IMR-90 (cell line): ENCODE measurements around the gene RAB40A. TPM values are rescaled to one million over a fixed set of nuclear protein-coding genes. Genes with fewer than 3 reads are reported as not detected.

Experiments used
- ATAC-seq: fragments of 200-7000 bp; cut with Tn5 transposase; 2 replicates; pipeline ENCODE4 v1.9.1; 2020; ENCODE audit warnings: low read depth, mild to moderate bottlenecking, moderate library complexity
- BruUV-seq: library from RNA; stranded (reverse); fragments of 400-500 nt; replicated peaks from 2 replicates; lab custom pipeline; 2021; lab: Mats Ljungman, UMichigan
- CTCF ChIA-PET: fragments of 300-600 bp; formaldehyde crosslinking; extraction: SDS; loops from one replicate; lab custom pipeline; 2021; ENCODE audit warnings: antibody characterized with exemption; lab: Yijun Ruan, JAX
- POLR2A ChIA-PET: fragments of 300-600 bp; sonication (Branson Sonifier 250); formaldehyde crosslinking; loops from one replicate; lab custom pipeline; 2022; ENCODE audit warnings: antibody characterized with exemption; ENCODE audit not compliant: unreplicated experiment; lab: Charles Lee
- DNase-seq: peaks from one replicate; pipeline ENCODE4 v3.0.0; 2013
- H2AFZ ChIP-seq: replicated peaks from 2 replicates; pipeline ENCODE3; 2013; ENCODE audit warnings: low read length, mild to moderate bottlenecking; ENCODE audit not compliant: poor library complexity
- H2AK5ac ChIP-seq: 2 replicates; pipeline ENCODE4 v1.6.1; 2013; ENCODE audit warnings: low read depth, low read length, inconsistent platforms
- H2AK9ac ChIP-seq: replicated peaks from 2 replicates; pipeline ENCODE3; 2013; ENCODE audit warnings: mild to moderate bottlenecking, low read depth, low read length, moderate library complexity; ENCODE audit not compliant: poor library complexity
- H2BK120ac ChIP-seq: 2 replicates; pipeline ENCODE4 v1.6.1; 2013; ENCODE audit warnings: low read depth, low read length, inconsistent platforms
- H2BK15ac ChIP-seq: 3 replicates; pipeline ENCODE4 v1.6.1; 2013; ENCODE audit warnings: low read depth, low read length, inconsistent platforms
- H2BK20ac ChIP-seq: 2 replicates; pipeline ENCODE4 v1.6.1; 2013; ENCODE audit warnings: low read depth, mild to moderate bottlenecking, inconsistent platforms, low read length, moderate library complexity
- H2BK5ac ChIP-seq: 2 replicates; pipeline ENCODE4 v1.6.1; 2013; ENCODE audit warnings: mild to moderate bottlenecking, low read depth, low read length, inconsistent platforms; ENCODE audit not compliant: poor library complexity, severe bottlenecking
- H3K14ac ChIP-seq: replicated peaks from 2 replicates; pipeline ENCODE4 v1.6.1; 2013; ENCODE audit warnings: low read depth, low read length, inconsistent platforms
- H3K18ac ChIP-seq: 2 replicates; pipeline ENCODE4 v1.6.1; 2013; ENCODE audit warnings: low read depth, low read length, control low read depth
- H3K23ac ChIP-seq: 2 replicates; pipeline ENCODE4 v1.6.1; 2013; ENCODE audit warnings: low read depth, low read length, inconsistent platforms
- H3K27ac ChIP-seq: 2 replicates; pipeline ENCODE4 v1.5.1; 2013; ENCODE audit warnings: mild to moderate bottlenecking, control low read depth, low read length; ENCODE audit not compliant: insufficient read depth
- H3K27me3 ChIP-seq: 2 replicates; pipeline ENCODE4 v1.6.1; 2013; ENCODE audit warnings: low read length; ENCODE audit not compliant: control insufficient read depth, insufficient read depth
- H3K36me3 ChIP-seq: 2 replicates; pipeline ENCODE4 v1.6.1; 2013; ENCODE audit warnings: low read length, mixed read lengths; ENCODE audit not compliant: control insufficient read depth, insufficient read depth
- H3K4ac ChIP-seq: 2 replicates; pipeline ENCODE4 v1.6.1; 2013; ENCODE audit warnings: low read depth, low read length, inconsistent platforms
- H3K4me1 ChIP-seq: 2 replicates; pipeline ENCODE4 v1.6.1; 2013; ENCODE audit warnings: low read length, mixed read lengths; ENCODE audit not compliant: control insufficient read depth, insufficient read depth
- H3K4me2 ChIP-seq: 2 replicates; pipeline ENCODE4 v1.6.1; 2013; ENCODE audit warnings: low read depth, mild to moderate bottlenecking, control low read depth, low read length, moderate library complexity
- H3K4me3 ChIP-seq: 2 replicates; pipeline ENCODE4 v1.5.1; 2013; ENCODE audit warnings: low read depth, mild to moderate bottlenecking, control low read depth, low read length, moderate library complexity; ENCODE audit not compliant: insufficient read depth
- H3K56ac ChIP-seq: 2 replicates; pipeline ENCODE4 v1.6.1; 2013; ENCODE audit warnings: low read length, inconsistent platforms; ENCODE audit not compliant: insufficient read depth; ENCODE audit errors: extremely low read depth
- H3K79me1 ChIP-seq, 2 experiments: 2 replicates each; pipeline ENCODE4 v1.6.1; 2013; ENCODE audit warnings: low read length in 2 of 2, inconsistent platforms in 1 of 2, low read depth in 1 of 2
- H3K9ac ChIP-seq: 2 replicates; pipeline ENCODE4 v1.6.1; 2013; ENCODE audit warnings: low read depth, low read length, control low read depth
- H3K9me1 ChIP-seq: 2 replicates; pipeline ENCODE4 v1.6.1; 2013; ENCODE audit warnings: low read length, inconsistent platforms; ENCODE audit not compliant: insufficient read depth
- H3K9me3 ChIP-seq: 2 replicates; pipeline ENCODE4 v1.6.1; 2013; ENCODE audit warnings: low read length; ENCODE audit not compliant: control insufficient read depth, insufficient read depth
- H4K20me1 ChIP-seq: 2 replicates; pipeline ENCODE4 v1.6.1; 2013; ENCODE audit warnings: low read length, inconsistent platforms; ENCODE audit not compliant: insufficient read depth
- H4K5ac ChIP-seq: 2 replicates; pipeline ENCODE4 v1.6.1; 2013; ENCODE audit warnings: mild to moderate bottlenecking, low read depth, low read length, control low read depth
- H4K8ac ChIP-seq, 2 experiments: 2 replicates each; pipeline ENCODE4 v1.6.1; 2013; ENCODE audit warnings: low read depth in 2 of 2, low read length in 2 of 2, control low read depth in 1 of 2, inconsistent platforms in 1 of 2
- H4K91ac ChIP-seq: 2 replicates; pipeline ENCODE4 v1.6.1; 2013; ENCODE audit warnings: low read depth, low read length, inconsistent platforms; ENCODE audit not compliant: insufficient read depth
- BHLHE40 ChIP-seq: fragments of 150-350 bp; IDR thresholded peaks from 2 replicates; pipeline ENCODE4 v1.6.1; 2016; ENCODE audit warnings: mild to moderate bottlenecking, low read depth, low read length
- CHD1 ChIP-seq: IDR thresholded peaks from 2 replicates; pipeline ENCODE4 v1.6.1; 2012; ENCODE audit warnings: low read depth, low read length, improper control_type of control experiment
- CTCF ChIP-seq: conservative IDR thresholded peaks from 2 replicates; pipeline ENCODE4 v1.5.1; 2012; ENCODE audit warnings: mild to moderate bottlenecking, low read depth, low read length, improper control_type of control experiment
- MAFK ChIP-seq: IDR thresholded peaks from 2 replicates; pipeline ENCODE4 v1.6.1; 2012; ENCODE audit warnings: low read depth, low read length, improper control_type of control experiment
- MAZ ChIP-seq: IDR thresholded peaks from 2 replicates; pipeline ENCODE4 v1.6.1; 2012; ENCODE audit warnings: low read depth, mild to moderate bottlenecking, low read length, improper control_type of control experiment, moderate library complexity, borderline replicate concordance
- NFE2L2 ChIP-seq: fragments of 150-350 bp; IDR thresholded peaks from 2 replicates; pipeline ENCODE4 v1.6.1; 2016; ENCODE audit warnings: low read depth, mild to moderate bottlenecking, low read length
- POLR2A ChIP-seq: IDR thresholded peaks from 2 replicates; pipeline ENCODE4 v1.6.1; 2012; ENCODE audit warnings: mild to moderate bottlenecking, low read depth, low read length
- RAD21 ChIP-seq: IDR thresholded peaks from 2 replicates; pipeline ENCODE4 v1.6.1; 2012; ENCODE audit warnings: low read length, improper control_type of control experiment
- RFX5 ChIP-seq: IDR thresholded peaks from 2 replicates; pipeline ENCODE4 v1.8.0; 2012; ENCODE audit warnings: low read depth, mild to moderate bottlenecking, low read length, moderate library complexity
- WGBS, 2 experiments: methylation state at CpG; one replicate each; pipeline versions ENCODE4 v1.1.5 to v1.1.7; 2013; ENCODE audit warnings: missing lambda C conversion rate in 2 of 2; ENCODE audit not compliant: insufficient read length in 1 of 2; ENCODE audit errors: extremely low coverage in 2 of 2; 5-methylcytosine and 5-hydroxymethylcytosine counted together
- dilution Hi-C: fragments of 300-500 bp; cut with HindIII; formaldehyde crosslinking; loops from one replicate; pipeline ENCODE4 v1.14.3; 2018; ENCODE audit warnings: low sequenced_read_pairs; ENCODE audit not compliant: unreplicated experiment
- in situ Hi-C: fragments of 300-500 bp; cut with MboI; formaldehyde crosslinking; loops from 3 replicates; pipeline ENCODE4 v1.14.3; 2019; ENCODE audit warnings: low sequenced_read_pairs, inconsistent platforms, mixed read lengths
- intact Hi-C: fragments of 100-400 bp; cut with micrococcal nuclease; formaldehyde crosslinking; loops from 2 replicates; pipeline ENCODE4 v1.10.0; 2022
- polyA plus RNA-seq, 3 experiments: library from polyadenylated mRNA; depleted of rRNA; stranded (reverse); fragments of >200 nt; gene quantifications; 2 replicates each; pipeline ENCODE4 v1.2.3, GENCODE V29; 2012; ENCODE audit warnings: low replicate concordance in 1 of 3
- total RNA-seq: library from RNA; depleted of rRNA; stranded (reverse); fragments of >200 nt; gene quantifications from 2 replicates; pipeline ENCODE4 v1.2.3, GENCODE V29; 2012

Gene RAB40A
- total and polyA plus RNA-seq, 2 of the 4 experiments (the other 2 are of a cell fraction): under 0.01 to 0.26 TPM

- intact Hi-C loops (loop anchor here (10.0 kb wide), 1 partner anchor 526 kb away; no protein-coding TSS in a partner anchor), in situ Hi-C loops (no loop called here), dilution Hi-C loops (no loop called here)
- H3K9me3 ChIP-seq: no peaks in the 10 kb centered on the region
- ChIA-PET POLR2A (no interaction called here), CTCF (no interaction called here)
- no CpG with 5 or more reads among the region's 2 CpGs for WGBS, 2 experiments
- no peak overlapping the region for H3K27ac ChIP-seq
- H3K79me1 ChIP-seq: no peaks in the 10 kb centered on the region
- H3K4me2 ChIP-seq: no peak overlapping the region
- H2AK5ac ChIP-seq: no peak overlapping the region
- no peaks in the 10 kb centered on the region for H4K20me1 ChIP-seq
- H3K36me3 ChIP-seq: no peaks in the 10 kb centered on the region
- no peak overlapping the region for H2BK120ac ChIP-seq
- no peak overlapping the region for H2BK20ac ChIP-seq
- H3K23ac ChIP-seq: no peak overlapping the region
- no peak overlapping the region for H3K9ac ChIP-seq
- no peak overlapping the region for H3K4ac ChIP-seq
- H4K5ac ChIP-seq: no peak overlapping the region
- H3K4me1 ChIP-seq: no peaks in the 10 kb centered on the region
- no peak overlapping the region for H2AK9ac ChIP-seq
- H3K14ac ChIP-seq: no peak overlapping the region
- BruUV-seq: no TSS peak
- H3K18ac ChIP-seq: no peak overlapping the region
- H3K56ac ChIP-seq: no peak overlapping the region
- ATAC-seq (no peak), DNase-seq (no peak)
- H4K8ac ChIP-seq: no peak overlapping the region
- TF ChIP-seq RAD21 (no peak), MAZ (no peak), RFX5 (no peak), POLR2A (no peak), BHLHE40 (no peak), NFE2L2 (no peak), CHD1 (no peak), CTCF (no peak), MAFK (no peak)
- H3K9me1 ChIP-seq: no peaks in the 10 kb centered on the region
- H4K91ac ChIP-seq: no peak overlapping the region
- no peak overlapping the region for H2BK15ac ChIP-seq
- H3K4me3 ChIP-seq: no peak overlapping the region
- H3K27me3 ChIP-seq: peaks cover 1% of the 10 kb centered on the region
- no peak overlapping the region for H2AFZ ChIP-seq
- H2BK5ac ChIP-seq: no peak overlapping the region
Measured at GRCh38 chrX:103480526-103480925, 38.8 kb downstream of the RAB40A start.
